GM18508 (cell line): ENCODE measurements around the gene USP37.

Experiments
- ATAC-seq: cut with Tn5 transposase; IDR thresholded peaks from one replicate; pipeline ENCODE4 v1.9.1; 2021; ENCODE audit warnings: moderate number of reproducible peaks; ENCODE audit not compliant: insufficient read depth, unreplicated experiment

USP37 gene

DNA sequence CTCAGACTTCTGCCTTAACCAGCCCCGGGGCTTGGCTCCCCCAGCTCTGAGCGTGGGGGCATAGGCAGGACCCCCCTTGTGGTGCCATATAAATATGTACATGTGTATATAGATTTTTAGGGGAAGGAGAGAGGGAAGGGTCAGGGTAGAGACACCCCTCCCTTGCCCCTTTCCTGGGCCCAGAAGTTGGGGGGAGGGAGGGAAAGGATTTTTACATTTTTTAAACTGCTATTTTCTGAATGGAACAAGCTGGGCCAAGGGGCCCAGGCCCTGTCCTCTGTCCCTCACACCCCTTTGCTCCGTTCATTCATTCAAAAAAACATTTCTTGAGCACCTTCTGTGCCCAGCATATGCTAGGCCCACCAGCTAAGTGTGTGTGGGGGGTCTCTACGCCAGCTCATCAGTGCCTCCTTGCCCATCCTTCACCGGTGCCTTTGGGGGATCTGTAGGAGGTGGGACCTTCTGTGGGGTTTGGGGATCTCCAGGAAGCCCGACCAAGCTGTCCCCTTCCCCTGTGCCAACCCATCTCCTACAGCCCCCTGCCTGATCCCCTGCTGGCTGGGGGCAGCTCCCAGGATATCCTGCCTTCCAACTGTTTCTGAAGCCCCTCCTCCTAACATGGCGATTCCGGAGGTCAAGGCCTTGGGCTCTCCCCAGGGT is 162.9 kb downstream of the USP37 start:
- ATAC-seq = no peak

DNA sequence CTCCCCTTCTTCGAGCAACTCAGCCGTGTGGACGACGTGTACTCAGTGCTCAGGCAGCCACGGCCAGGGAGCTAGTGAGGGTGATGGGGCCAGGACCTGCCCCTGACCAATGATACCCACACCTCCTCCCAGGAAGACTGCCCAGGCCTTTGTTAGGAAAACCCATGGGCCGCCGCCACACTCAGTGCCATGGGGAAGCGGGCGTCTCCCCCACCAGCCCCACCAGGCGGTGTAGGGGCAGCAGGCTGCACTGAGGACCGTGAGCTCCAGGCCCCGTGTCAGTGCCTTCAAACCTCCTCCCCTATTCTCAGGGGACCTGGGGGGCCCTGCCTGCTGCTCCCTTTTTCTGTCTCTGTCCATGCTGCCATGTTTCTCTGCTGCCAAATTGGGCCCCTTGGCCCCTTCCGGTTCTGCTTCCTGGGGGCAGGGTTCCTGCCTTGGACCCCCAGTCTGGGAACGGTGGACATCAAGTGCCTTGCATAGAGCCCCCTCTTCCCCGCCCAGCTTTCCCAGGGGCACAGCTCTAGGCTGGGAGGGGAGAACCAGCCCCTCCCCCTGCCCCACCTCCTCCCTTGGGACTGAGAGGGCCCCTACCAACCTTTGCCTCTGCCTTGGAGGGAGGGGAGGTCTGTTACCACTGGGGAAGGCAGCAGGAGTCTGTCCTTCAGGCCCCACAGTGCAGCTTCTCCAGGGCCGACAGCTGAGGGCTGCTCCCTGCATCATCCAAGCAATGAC is 163.6 kb downstream of the USP37 start:
- no peak for ATAC-seq

DNA sequence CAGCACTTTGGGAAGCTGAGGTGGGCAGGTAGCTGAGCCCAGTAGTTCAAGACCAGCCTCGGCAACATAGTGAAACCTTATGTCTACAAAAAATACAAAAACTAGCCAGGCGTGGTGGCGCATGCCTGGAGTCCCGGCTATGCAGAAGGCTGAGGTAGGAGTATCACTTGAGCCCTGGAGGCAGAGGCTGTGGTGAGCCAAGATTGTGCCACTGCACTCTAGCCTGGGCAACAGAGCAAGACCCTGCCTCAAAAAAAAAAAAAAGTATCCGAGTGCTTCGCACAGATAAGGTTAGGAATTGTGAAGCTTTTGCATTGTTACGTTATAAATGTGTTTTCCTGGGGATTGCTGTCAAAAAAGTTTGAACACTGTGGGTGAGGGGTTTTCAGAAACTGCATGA is 164.3 kb downstream of the USP37 start:
- no peak for ATAC-seq

DNA sequence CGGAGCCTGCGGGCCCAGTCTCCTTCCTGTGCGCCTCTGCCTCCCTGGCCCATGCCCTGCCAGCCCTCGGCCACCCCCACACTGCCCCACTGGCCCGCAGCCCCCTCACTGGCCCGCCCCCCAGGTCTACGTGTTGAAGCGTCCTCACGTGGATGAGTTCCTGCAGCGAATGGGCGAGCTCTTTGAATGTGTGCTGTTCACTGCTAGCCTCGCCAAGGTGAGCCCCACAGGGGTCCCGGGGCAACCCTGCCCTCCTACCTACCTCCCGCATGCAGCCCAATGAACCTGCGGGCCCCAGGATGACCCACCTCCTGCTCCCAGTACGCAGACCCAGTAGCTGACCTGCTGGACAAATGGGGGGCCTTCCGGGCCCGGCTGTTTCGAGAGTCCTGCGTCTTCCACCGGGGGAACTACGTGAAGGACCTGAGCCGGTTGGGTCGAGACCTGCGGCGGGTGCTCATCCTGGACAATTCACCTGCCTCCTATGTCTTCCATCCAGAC is 165.2 kb downstream of the USP37 start:
- ATAC-seq = no peak

DNA sequence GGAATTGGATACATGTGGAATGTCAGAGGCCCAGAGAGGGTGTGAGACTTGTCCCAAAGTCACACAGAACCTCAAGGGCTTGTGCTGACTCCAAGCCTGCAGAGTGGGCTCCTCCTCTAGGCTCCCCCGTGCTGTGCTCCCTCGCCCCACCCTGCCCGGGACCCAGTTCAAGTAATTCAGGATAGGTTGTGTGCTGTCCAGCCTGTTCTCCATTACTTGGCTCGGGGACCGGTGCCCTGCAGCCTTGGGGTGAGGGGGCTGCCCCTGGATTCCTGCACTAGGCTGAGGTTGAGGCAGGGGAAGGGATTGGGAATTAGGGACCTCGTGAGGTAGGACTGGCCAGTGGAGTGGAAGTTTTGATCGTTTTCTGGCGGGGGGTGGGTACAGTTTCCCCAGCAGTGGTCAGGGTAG is 165.7 kb downstream of the USP37 start:
- ATAC-seq = no peak

DNA sequence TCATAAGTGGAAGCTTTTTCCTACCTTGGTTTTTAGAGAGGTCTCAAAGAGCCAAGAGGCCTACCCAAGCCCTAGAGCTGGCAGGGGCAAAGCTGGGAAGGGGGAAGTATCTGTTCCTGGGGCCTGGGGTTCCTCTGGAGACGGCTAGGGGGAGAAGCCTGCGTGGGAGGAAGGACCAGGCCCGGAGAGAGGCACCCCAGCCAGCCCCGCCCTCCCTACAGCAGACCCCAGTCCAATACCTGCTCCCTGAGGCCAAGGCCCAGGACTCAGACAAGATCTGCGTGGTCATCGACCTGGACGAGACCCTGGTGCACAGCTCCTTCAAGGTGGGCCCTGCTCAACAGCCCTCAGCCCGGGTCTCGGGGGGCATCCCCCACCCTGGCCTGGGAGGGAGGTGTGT is 166.3 kb downstream of the USP37 start:
- ATAC-seq = no peak

DNA sequence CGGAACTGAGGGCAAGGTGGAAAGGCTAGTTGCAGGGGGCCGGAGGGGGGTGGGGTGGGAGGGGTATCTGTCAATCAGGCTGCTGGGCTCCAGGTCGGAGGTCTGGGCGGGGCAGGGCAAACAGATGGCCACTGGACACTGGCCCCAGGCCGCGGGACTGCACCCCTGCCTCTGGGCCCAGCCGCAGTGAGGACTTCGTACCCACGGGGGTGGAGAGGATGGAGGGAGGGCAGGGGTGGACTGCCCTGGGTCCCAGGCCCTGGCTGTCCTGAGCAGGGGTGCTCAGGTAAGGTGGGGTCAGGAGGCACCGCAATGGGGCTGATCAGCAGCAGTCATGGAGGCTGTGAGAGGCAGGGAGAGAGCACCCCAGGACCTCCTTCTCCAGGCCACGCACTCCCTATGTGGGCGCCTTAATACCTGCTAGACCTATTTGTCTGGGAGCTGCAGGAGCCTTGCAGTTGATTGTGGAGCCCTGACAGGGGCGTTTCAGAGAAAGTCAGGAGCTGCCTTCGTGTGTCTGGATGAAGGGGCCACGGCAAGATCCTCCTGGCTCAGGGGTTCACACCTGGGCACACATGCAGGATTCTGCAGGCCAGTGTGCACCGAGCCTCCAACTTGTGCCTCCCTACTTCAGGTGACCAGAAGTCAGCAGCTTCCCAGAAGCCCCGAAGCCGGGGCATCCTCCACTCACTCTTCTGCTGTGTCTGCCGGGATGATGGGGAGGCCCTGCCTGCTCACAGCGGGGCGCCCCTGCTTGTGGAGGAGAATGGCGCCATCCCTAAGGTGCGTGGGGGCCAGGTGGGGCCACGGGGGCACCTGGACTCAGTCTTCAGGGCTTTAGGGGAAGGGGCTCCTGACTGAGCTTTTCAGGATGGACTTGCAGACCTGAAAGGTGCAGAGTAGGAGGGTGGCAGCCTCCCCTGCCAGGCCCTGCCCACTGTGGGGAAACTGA is 166.9 kb downstream of the USP37 start:
- ATAC-seq = no peak
